Mesenchymal stem cell (in vitro differentiated cells and primary cell): Measurements from ENCODE around the gene CHCHD3.

Source experiments
- DNase-seq: peaks from one replicate; pipeline ENCODE4 v3.0.0-alpha.2; 2013
- H2AFZ ChIP-seq: one replicate; pipeline ENCODE4 v1.6.1; 2013; ENCODE audit warnings: low read depth, mild to moderate bottlenecking, control low read depth, inconsistent platforms, low read length, moderate library complexity
- H2AK5ac ChIP-seq: 2 replicates; pipeline ENCODE4 v1.6.1; 2013; ENCODE audit warnings: low read length, moderate library complexity, mild to moderate bottlenecking, inconsistent platforms; ENCODE audit not compliant: severe bottlenecking
- H2BK120ac ChIP-seq: one replicate; pipeline ENCODE4 v1.6.1; 2013; ENCODE audit warnings: low read depth, mild to moderate bottlenecking, inconsistent platforms, low read length, moderate library complexity
- H2BK12ac ChIP-seq, 2 experiments: one replicate each; pipeline ENCODE4 v1.6.1; 2013; ENCODE audit warnings: inconsistent platforms in 2 of 2, low read length in 2 of 2, mild to moderate bottlenecking in 2 of 2, moderate library complexity in 2 of 2, control low read depth in 1 of 2
- H2BK15ac ChIP-seq: one replicate; pipeline ENCODE4 v1.6.1; 2013; ENCODE audit warnings: mild to moderate bottlenecking, low read depth, inconsistent platforms; ENCODE audit not compliant: poor library complexity, severe bottlenecking
- H2BK5ac ChIP-seq: 2 replicates; pipeline ENCODE4 v1.6.1; 2013; ENCODE audit warnings: low read depth, mild to moderate bottlenecking, low read length, control low read depth, inconsistent platforms; ENCODE audit not compliant: poor library complexity, severe bottlenecking
- H3K14ac ChIP-seq, 2 experiments: one replicate each; pipeline ENCODE4 v1.6.1; 2013; ENCODE audit warnings: inconsistent platforms in 2 of 2, low read length in 2 of 2, control low read depth in 1 of 2, mild to moderate bottlenecking in 1 of 2, moderate library complexity in 1 of 2
- H3K18ac ChIP-seq, 2 experiments: one replicate each; pipeline ENCODE4 v1.6.1; 2013; ENCODE audit warnings: inconsistent platforms in 2 of 2, low read length in 2 of 2, control low read depth in 1 of 2, low read depth in 1 of 2, mild to moderate bottlenecking in 1 of 2
- H3K23ac ChIP-seq, 2 experiments: one replicate each; pipeline ENCODE4 v1.6.1; 2013; ENCODE audit warnings: inconsistent platforms in 2 of 2, low read length in 2 of 2, mild to moderate bottlenecking in 2 of 2, moderate library complexity in 2 of 2, control low read depth in 1 of 2
- H3K27ac ChIP-seq: 2 replicates; pipeline ENCODE4 v1.5.1; 2013; ENCODE audit warnings: mild to moderate bottlenecking, moderate library complexity, low read length, control low read depth, inconsistent platforms; ENCODE audit not compliant: poor library complexity, severe bottlenecking
- H3K27me3 ChIP-seq, 2 experiments: 2 replicates each; pipeline versions ENCODE4 v1.6.1 to v1.7.0; 2013; ENCODE audit warnings: low read length in 2 of 2, mild to moderate bottlenecking in 2 of 2, moderate library complexity in 2 of 2, control low read depth in 1 of 2, inconsistent platforms in 1 of 2; ENCODE audit not compliant: control insufficient read depth in 1 of 2, insufficient read depth in 1 of 2
- H3K36me3 ChIP-seq, 2 experiments: 2 replicates each; pipeline versions ENCODE4 v1.6.1 to v1.7.0; 2013; ENCODE audit warnings: low read length in 2 of 2, control low read depth in 1 of 2, inconsistent platforms in 1 of 2, low read depth in 1 of 2, mild to moderate bottlenecking in 1 of 2; ENCODE audit not compliant: insufficient read depth in 2 of 2, control insufficient read depth in 1 of 2
- H3K4ac ChIP-seq, 2 experiments: one replicate each; pipeline ENCODE4 v1.6.1; 2013; ENCODE audit warnings: inconsistent platforms in 2 of 2, low read length in 2 of 2, mild to moderate bottlenecking in 2 of 2, moderate library complexity in 2 of 2, control low read depth in 1 of 2, low read depth in 1 of 2
- H3K4me1 ChIP-seq: 2 replicates; pipeline ENCODE4 v1.6.1; 2013; ENCODE audit warnings: low read depth, low read length, control low read depth; ENCODE audit not compliant: control insufficient read depth, insufficient read depth
- H3K4me2 ChIP-seq: 2 replicates; pipeline ENCODE4 v1.6.1; 2013; ENCODE audit warnings: low read length, mild to moderate bottlenecking, inconsistent platforms; ENCODE audit not compliant: poor library complexity, severe bottlenecking
- H3K4me3 ChIP-seq, 2 experiments: 2 replicates each; pipeline versions ENCODE4 v1.5.1 to v1.7.0; 2013; ENCODE audit warnings: low read length in 2 of 2, mild to moderate bottlenecking in 2 of 2, control low read depth in 1 of 2, low read depth in 1 of 2; ENCODE audit not compliant: insufficient read depth in 1 of 2
- H3K79me1 ChIP-seq: replicated peaks from 2 replicates; pipeline ENCODE4 v1.6.1; 2013; ENCODE audit warnings: mild to moderate bottlenecking, control low read depth, low read length, inconsistent platforms; ENCODE audit not compliant: poor library complexity, severe bottlenecking
- H3K9ac ChIP-seq: 2 replicates; pipeline ENCODE4 v1.7.0; 2013; ENCODE audit warnings: mild to moderate bottlenecking, low read length, moderate library complexity
- H3K9me3 ChIP-seq: 2 replicates; pipeline ENCODE4 v1.7.0; 2013; ENCODE audit warnings: mild to moderate bottlenecking, low read length; ENCODE audit not compliant: control insufficient read depth
- H4K8ac ChIP-seq: one replicate; pipeline ENCODE4 v1.6.1; 2013; ENCODE audit warnings: inconsistent platforms, mild to moderate bottlenecking, low read length, moderate library complexity
- H4K91ac ChIP-seq: one replicate; pipeline ENCODE4 v1.6.1; 2013; ENCODE audit warnings: mild to moderate bottlenecking, low read length, inconsistent platforms
- WGBS: methylation state at CpG from one replicate; pipeline ENCODE4 v1.1.7; 2013; ENCODE audit warnings: mixed read lengths; 5-methylcytosine and 5-hydroxymethylcytosine counted together

The CHCHD3 gene

GRCh38 chr7:133110312-133110711 lies 28.4 kb upstream of the CHCHD3 start:
- Histone ChIP-seq H3K23ac (no peak overlapping the region), H2BK15ac (no peak overlapping the region), H3K27ac (no peak overlapping the region), H3K4me2 (no peak overlapping the region), H3K4ac (no peak overlapping the region), H2AK5ac (no peak overlapping the region), H2BK12ac (no peak overlapping the region), H2BK5ac (no peak overlapping the region), H3K18ac (no peak overlapping the region), H3K14ac (no peak overlapping the region), H2BK120ac (no peak overlapping the region), H3K9ac (no peak overlapping the region), H3K79me1 (no peaks in the 10 kb centered on the region), H2AFZ (no peak overlapping the region), H3K4me3 (no peak overlapping the region), H3K36me3 (no peaks in the 10 kb centered on the region), H3K4me1 (no peaks in the 10 kb centered on the region), H4K91ac (no peak overlapping the region), H4K8ac (no peak overlapping the region), H3K9me3 (peaks cover 25% of the 10 kb centered on the region), H3K27me3 (peaks cover 20 to 23% of the 10 kb centered on the region in 2 experiments)
- WGBS, result 93% methylated on average over 3 of the region's 4 CpGs
- DNase-seq, result no peak

GRCh38 chr7:133109816-133110215 lies 27.9 kb upstream of the CHCHD3 start:
- Histone ChIP-seq H3K4me3 (no peak overlapping the region), H2BK120ac (no peak overlapping the region), H2BK5ac (no peak overlapping the region), H3K4me2 (no peak overlapping the region), H3K36me3 (no peaks in the 10 kb centered on the region), H2AK5ac (no peak overlapping the region), H3K18ac (no peak overlapping the region), H3K27ac (no peak overlapping the region), H4K8ac (no peak overlapping the region), H3K9me3 (peaks cover 25% of the 10 kb centered on the region), H3K23ac (no peak overlapping the region), H2BK12ac (no peak overlapping the region), H3K4ac (no peak overlapping the region), H3K4me1 (no peaks in the 10 kb centered on the region), H4K91ac (no peak overlapping the region), H2AFZ (no peak overlapping the region), H3K27me3 (peaks cover 17 to 18% of the 10 kb centered on the region in 2 experiments), H3K9ac (no peak overlapping the region), H2BK15ac (no peak overlapping the region), H3K79me1 (no peaks in the 10 kb centered on the region), H3K14ac (no peak overlapping the region)
- no peak for DNase-seq

- H2BK5ac ChIP-seq, result no peak overlapping the region
- no peak overlapping the region for H2BK12ac ChIP-seq
- whole genome bisulfite sequencing, result 38% methylated on average over 1 of the region's 1 CpG
- H3K27me3 ChIP-seq, result peaks cover 10 to 11% of the 10 kb centered on the region in 2 experiments
- H4K8ac ChIP-seq, result no peak overlapping the region
- H3K36me3 ChIP-seq, result no peaks in the 10 kb centered on the region
- H3K9ac ChIP-seq, result no peak overlapping the region
- H4K91ac ChIP-seq, result no peak overlapping the region
- H3K18ac ChIP-seq, result no peak overlapping the region
- no peak overlapping the region for H2AK5ac ChIP-seq
- H2BK120ac ChIP-seq, result no peak overlapping the region
- H3K4me1 ChIP-seq, result no peaks in the 10 kb centered on the region
- H3K27ac ChIP-seq, result no peak overlapping the region
- no peak overlapping the region for H2BK15ac ChIP-seq
- no peak overlapping the region for H3K23ac ChIP-seq
- no peak overlapping the region for H3K4me2 ChIP-seq
- peaks cover 25% of the 10 kb centered on the region for H3K9me3 ChIP-seq
- no peak overlapping the region for H2AFZ ChIP-seq
- H3K4ac ChIP-seq, result no peak overlapping the region
- no peak overlapping the region for H3K4me3 ChIP-seq
- no peak for DNase-seq
- no peak overlapping the region for H3K14ac ChIP-seq
- H3K79me1 ChIP-seq, result no peaks in the 10 kb centered on the region
These were observed 26.1 kb upstream of the CHCHD3 start for GRCh38 chr7:133108023-133108422.

- no peak overlapping the region for H2BK5ac ChIP-seq
- no peak overlapping the region for H3K9ac ChIP-seq
- H2BK120ac ChIP-seq, result no peak overlapping the region
- no peak for DNase-seq
- WGBS, result 85% methylated on average over 5 of the region's 6 CpGs
- H3K4me1 ChIP-seq, result no peaks in the 10 kb centered on the region
- no peak overlapping the region for H2BK12ac ChIP-seq
- no peak overlapping the region for H2BK15ac ChIP-seq
- H2AFZ ChIP-seq, result no peak overlapping the region
- H4K8ac ChIP-seq, result no peak overlapping the region
- H3K4ac ChIP-seq, result no peak overlapping the region
- H3K14ac ChIP-seq, result no peak overlapping the region
- no peaks in the 10 kb centered on the region for H3K36me3 ChIP-seq
- no peaks in the 10 kb centered on the region for H3K79me1 ChIP-seq
- no peak overlapping the region for H4K91ac ChIP-seq
- no peak overlapping the region for H3K23ac ChIP-seq
- no peaks in the 10 kb centered on the region for H3K9me3 ChIP-seq
- no peak overlapping the region for H3K4me2 ChIP-seq
- peaks cover 7 to 20% of the 10 kb centered on the region in 2 experiments for H3K27me3 ChIP-seq
- H2AK5ac ChIP-seq, result no peak overlapping the region
- no peak overlapping the region for H3K18ac ChIP-seq
- no peak overlapping the region for H3K4me3 ChIP-seq
- H3K27ac ChIP-seq, result no peak overlapping the region
These were observed 20.6 kb upstream of the CHCHD3 start for GRCh38 chr7:133102276-133103060.
